ENCODE measurements around the gene YBX1.
"Not testable (repeated sequence)": the region's sequence is repeated elsewhere in the genome, so short reads cannot be mapped to it uniquely, and the experiment has no call there.

DNA sequence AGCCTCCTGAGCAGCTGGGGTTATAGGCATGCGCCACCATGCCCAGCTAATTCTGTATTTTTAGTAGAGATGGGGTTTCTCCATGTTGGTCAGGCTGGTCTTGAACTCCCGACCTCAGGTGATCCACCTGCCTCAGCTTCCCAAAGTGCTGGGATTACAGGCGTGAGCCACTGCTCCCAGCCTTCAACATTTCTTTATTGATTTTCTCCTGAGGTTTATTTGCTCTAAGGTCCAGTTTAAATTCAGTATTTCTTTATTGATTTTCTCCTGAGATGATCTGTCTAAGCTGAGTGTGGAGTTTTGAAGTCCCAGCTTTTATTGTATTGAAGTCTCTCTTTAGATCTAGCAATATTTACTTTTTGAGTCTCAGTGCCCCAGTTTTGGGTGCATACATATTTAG is 30.6 kb downstream of the YBX1 start:
- not testable (repeated sequence) for TF ChIP-seq NFE2L1 (CRISPR knock-in tag; IDR thresholded peaks at IDR 0.05); E2F1 (CRISPR knock-in tag; IDR thresholded peaks at IDR 0.05); MYBL2 (CRISPR knock-in tag; IDR thresholded peaks at IDR 0.05); ATF3 (CRISPR knock-in tag; conservative IDR thresholded peaks at IDR 0.05)
- TF ChIP-seq, protein P1, sequence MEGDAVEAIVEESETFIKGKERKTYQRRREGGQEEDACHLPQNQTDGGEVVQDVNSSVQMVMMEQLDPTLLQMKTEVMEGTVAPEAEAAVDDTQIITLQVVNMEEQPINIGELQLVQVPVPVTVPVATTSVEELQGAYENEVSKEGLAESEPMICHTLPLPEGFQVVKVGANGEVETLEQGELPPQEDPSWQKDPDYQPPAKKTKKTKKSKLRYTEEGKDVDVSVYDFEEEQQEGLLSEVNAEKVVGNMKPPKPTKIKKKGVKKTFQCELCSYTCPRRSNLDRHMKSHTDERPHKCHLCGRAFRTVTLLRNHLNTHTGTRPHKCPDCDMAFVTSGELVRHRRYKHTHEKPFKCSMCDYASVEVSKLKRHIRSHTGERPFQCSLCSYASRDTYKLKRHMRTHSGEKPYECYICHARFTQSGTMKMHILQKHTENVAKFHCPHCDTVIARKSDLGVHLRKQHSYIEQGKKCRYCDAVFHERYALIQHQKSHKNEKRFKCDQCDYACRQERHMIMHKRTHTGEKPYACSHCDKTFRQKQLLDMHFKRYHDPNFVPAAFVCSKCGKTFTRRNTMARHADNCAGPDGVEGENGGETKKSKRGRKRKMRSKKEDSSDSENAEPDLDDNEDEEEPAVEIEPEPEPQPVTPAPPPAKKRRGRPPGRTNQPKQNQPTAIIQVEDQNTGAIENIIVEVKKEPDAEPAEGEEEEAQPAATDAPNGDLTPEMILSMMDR (IDR thresholded peaks at IDR 0.05), result not testable (repeated sequence)
- TF ChIP-seq, protein P2, sequence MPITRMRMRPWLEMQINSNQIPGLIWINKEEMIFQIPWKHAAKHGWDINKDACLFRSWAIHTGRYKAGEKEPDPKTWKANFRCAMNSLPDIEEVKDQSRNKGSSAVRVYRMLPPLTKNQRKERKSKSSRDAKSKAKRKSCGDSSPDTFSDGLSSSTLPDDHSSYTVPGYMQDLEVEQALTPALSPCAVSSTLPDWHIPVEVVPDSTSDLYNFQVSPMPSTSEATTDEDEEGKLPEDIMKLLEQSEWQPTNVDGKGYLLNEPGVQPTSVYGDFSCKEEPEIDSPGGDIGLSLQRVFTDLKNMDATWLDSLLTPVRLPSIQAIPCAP (CRISPR knock-in tag; IDR thresholded peaks at IDR 0.05), result not testable (repeated sequence)
- TF ChIP-seq, protein P3, sequence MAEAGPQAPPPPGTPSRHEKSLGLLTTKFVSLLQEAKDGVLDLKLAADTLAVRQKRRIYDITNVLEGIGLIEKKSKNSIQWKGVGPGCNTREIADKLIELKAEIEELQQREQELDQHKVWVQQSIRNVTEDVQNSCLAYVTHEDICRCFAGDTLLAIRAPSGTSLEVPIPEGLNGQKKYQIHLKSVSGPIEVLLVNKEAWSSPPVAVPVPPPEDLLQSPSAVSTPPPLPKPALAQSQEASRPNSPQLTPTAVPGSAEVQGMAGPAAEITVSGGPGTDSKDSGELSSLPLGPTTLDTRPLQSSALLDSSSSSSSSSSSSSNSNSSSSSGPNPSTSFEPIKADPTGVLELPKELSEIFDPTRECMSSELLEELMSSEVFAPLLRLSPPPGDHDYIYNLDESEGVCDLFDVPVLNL (CRISPR knock-in tag; IDR thresholded peaks at IDR 0.05; ENCODE audit: borderline replicate concordance, low read depth), result not testable (repeated sequence)
